ENCODE measurements around the gene ADAP1. TPM values are rescaled to one million over a fixed set of nuclear protein-coding genes. Genes with fewer than 3 reads are reported as not detected.

ADAP1 gene
- total RNA-seq, 2 donors from 2014 or later: 3.8 to 6.5 TPM

- Mint-ChIP-seq H3K4me3 (no peak overlapping the region), H3K4me1 (peaks cover 19% of the 10 kb centered on the region), H3K27me3 (ENCODE audit: insufficient read depth) (no peaks in the 10 kb centered on the region), H3K9me3 (no peaks in the 10 kb centered on the region), H3K27ac (no peak overlapping the region), H3K36me3 (ENCODE audit: low read depth) (peaks cover 28% of the 10 kb centered on the region)
- Histone ChIP-seq H3K36me3 (ENCODE audit: control insufficient read depth, insufficient read depth, low read length) (peaks cover 36% of the 10 kb centered on the region), H3K27ac (ENCODE audit: low read depth, low read length) (no peak overlapping the region), H3K4me3 (ENCODE audit: low read length) (no peak overlapping the region), H3K9ac (ENCODE audit: extremely low read depth, low read length, poor library complexity, severe bottlenecking) (no peak overlapping the region), H3K9me3 (ENCODE audit: control insufficient read depth, low read length) (no peaks in the 10 kb centered on the region), H3K4me1 (ENCODE audit: control insufficient read depth, insufficient read depth, low read length) (peaks cover 4% of the 10 kb centered on the region), H3K27me3 (ENCODE audit: control insufficient read depth, insufficient read depth, low read length, poor library complexity, severe bottlenecking) (no peaks in the 10 kb centered on the region)
- no peak for TF ChIP-seq CTCF (conservative IDR thresholded peaks at IDR 0.05)
- DNase-seq: no peak
- 96 to 98% methylated on average over 8 to 9 of the region's 9 CpGs for WGBS, 2 experiments (ENCODE audit: insufficient coverage in 1 of 2, insufficient read length in 1 of 2)
Measured at GRCh38 chr7:973312-973711, 18.8 kb upstream of the ADAP1 start.

DNA sequence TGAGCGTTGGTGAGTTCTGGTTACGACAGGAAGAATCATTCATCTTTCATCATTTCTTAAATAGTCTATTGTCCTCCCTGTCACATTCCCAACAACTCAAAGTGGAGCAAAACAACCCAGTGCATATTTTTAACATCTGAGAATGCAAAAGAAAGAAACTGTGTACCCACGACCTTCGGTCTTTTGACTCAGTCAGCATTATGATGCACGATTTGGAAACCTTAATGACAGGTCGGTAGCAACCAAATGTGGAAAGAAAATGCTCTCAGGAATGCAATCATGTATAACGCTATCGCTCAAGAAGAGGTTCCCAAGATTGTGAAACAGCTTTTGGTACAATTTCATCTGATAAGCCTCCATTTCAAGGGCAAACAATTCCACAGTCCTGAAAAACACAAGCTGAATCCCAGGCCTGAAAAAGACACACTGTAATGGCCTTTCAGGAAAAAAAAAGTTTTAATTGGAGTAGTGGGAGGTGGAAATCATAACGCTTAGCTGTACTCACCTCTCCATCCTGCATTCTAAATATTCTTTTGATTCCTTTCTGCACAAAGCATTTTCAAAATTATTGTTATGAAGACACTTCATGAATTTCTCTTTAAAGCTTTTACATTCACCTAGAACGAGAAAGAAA lies 18.3 kb upstream of the ADAP1 start:
- peaks cover 4% of the 10 kb centered on the region for H3K4me1 ChIP-seq (ENCODE audit: control insufficient read depth, insufficient read depth, low read length)
- TF ChIP-seq CTCF (conservative IDR thresholded peaks at IDR 0.05): no peak
- no peaks in the 10 kb centered on the region for H3K9me3 Mint-ChIP-seq
- H3K4me3 ChIP-seq (ENCODE audit: low read length): no peak overlapping the region
- no peak overlapping the region for H3K9ac ChIP-seq (ENCODE audit: extremely low read depth, low read length, poor library complexity, severe bottlenecking)
- H3K9me3 ChIP-seq (ENCODE audit: control insufficient read depth, low read length): no peaks in the 10 kb centered on the region
- 95 to 96% methylated on average over 8 to 10 of the region's 10 CpGs for WGBS, 2 experiments (ENCODE audit: insufficient coverage in 1 of 2, insufficient read length in 1 of 2)
- H3K27me3 Mint-ChIP-seq (ENCODE audit: insufficient read depth): no peaks in the 10 kb centered on the region
- H3K27me3 ChIP-seq (ENCODE audit: control insufficient read depth, insufficient read depth, low read length, poor library complexity, severe bottlenecking): no peaks in the 10 kb centered on the region
- peaks cover 37% of the 10 kb centered on the region for H3K36me3 ChIP-seq (ENCODE audit: control insufficient read depth, insufficient read depth, low read length)
- peaks cover 16% of the 10 kb centered on the region for H3K4me1 Mint-ChIP-seq
- H3K27ac Mint-ChIP-seq: no peak overlapping the region
- peaks cover 32% of the 10 kb centered on the region for H3K36me3 Mint-ChIP-seq (ENCODE audit: low read depth)
- H3K27ac ChIP-seq (ENCODE audit: low read depth, low read length): no peak overlapping the region
- no peak overlapping the region for H3K4me3 Mint-ChIP-seq
- no peak for DNase-seq

GRCh38 chr7:972110-972509 lies 17.6 kb upstream of the ADAP1 start:
- Histone ChIP-seq H3K27me3 (ENCODE audit: control insufficient read depth, insufficient read depth, low read length, poor library complexity, severe bottlenecking) (no peaks in the 10 kb centered on the region), H3K9me3 (ENCODE audit: control insufficient read depth, low read length) (no peaks in the 10 kb centered on the region), H3K27ac (ENCODE audit: low read depth, low read length) (no peak overlapping the region), H3K9ac (ENCODE audit: extremely low read depth, low read length, poor library complexity, severe bottlenecking) (no peak overlapping the region), H3K4me3 (ENCODE audit: low read length) (no peak overlapping the region), H3K36me3 (ENCODE audit: control insufficient read depth, insufficient read depth, low read length) (peaks cover 43% of the 10 kb centered on the region), H3K4me1 (ENCODE audit: control insufficient read depth, insufficient read depth, low read length) (no peaks in the 10 kb centered on the region)
- DNase-seq: no peak
- H3K9me3 Mint-ChIP-seq: no peaks in the 10 kb centered on the region
- H3K4me1 Mint-ChIP-seq: peaks cover 11% of the 10 kb centered on the region
- H3K27me3 Mint-ChIP-seq (ENCODE audit: insufficient read depth): no peaks in the 10 kb centered on the region
- TF ChIP-seq CTCF (conservative IDR thresholded peaks at IDR 0.05): no peak
- WGBS, 2 experiments (ENCODE audit: insufficient coverage in 1 of 2, insufficient read length in 1 of 2): 96 to 98% methylated on average over 10 to 12 of the region's 12 CpGs
- no peak overlapping the region for H3K4me3 Mint-ChIP-seq
- peaks cover 38% of the 10 kb centered on the region for H3K36me3 Mint-ChIP-seq (ENCODE audit: low read depth)
- H3K27ac Mint-ChIP-seq: no peak overlapping the region
